Astrocyte (in vitro differentiated cells and primary cell): ENCODE results near the gene ZDHHC14. TPM values are rescaled to one million over a fixed set of nuclear protein-coding genes. Genes with fewer than 3 reads are reported as not detected.

Source experiments
- DNase-seq: peaks from one replicate; pipeline ENCODE4 v3.0.0-alpha.2; 2010; ENCODE audit warnings: low read depth
- FAIRE-seq: peaks from 2 replicates; lab custom pipeline; 2011; peaks lifted over from hg19 to GRCh38; lab: Jason Lieb, UNC
- H2AFZ ChIP-seq: 2 replicates; pipeline ENCODE4 v1.6.0; 2012; ENCODE audit warnings: low read depth, low read length, inconsistent platforms
- H3K27ac ChIP-seq: 2 replicates; pipeline ENCODE4 v1.5.1; 2011; ENCODE audit warnings: low read depth, low read length, inconsistent platforms
- H3K27me3 ChIP-seq: 2 replicates; pipeline ENCODE4 v1.6.0; 2011; ENCODE audit warnings: low read length, inconsistent platforms; ENCODE audit not compliant: insufficient read depth
- H3K36me3 ChIP-seq: 2 replicates; pipeline ENCODE4 v1.5.1; 2011; ENCODE audit warnings: low read length, inconsistent platforms; ENCODE audit not compliant: insufficient read depth
- H3K4me1 ChIP-seq: 2 replicates; pipeline ENCODE4 v1.5.1; 2011; ENCODE audit warnings: low read length, inconsistent platforms; ENCODE audit not compliant: insufficient read depth
- H3K4me2 ChIP-seq: 2 replicates; pipeline ENCODE4 v1.6.0; 2012; ENCODE audit warnings: low read length, inconsistent platforms
- H3K4me3 ChIP-seq: 2 replicates; pipeline ENCODE4 v1.5.1; 2011; ENCODE audit warnings: low read depth, mild to moderate bottlenecking, low read length, inconsistent platforms; ENCODE audit not compliant: insufficient read depth
- H3K79me2 ChIP-seq: 2 replicates; pipeline ENCODE4 v1.6.0; 2012; ENCODE audit warnings: mild to moderate bottlenecking, low read length, inconsistent platforms; ENCODE audit not compliant: insufficient read depth
- H3K9ac ChIP-seq: 2 replicates; pipeline ENCODE4 v1.6.0; 2012; ENCODE audit warnings: mild to moderate bottlenecking, low read length, inconsistent platforms
- H3K9me3 ChIP-seq: 2 replicates; pipeline ENCODE4 v1.5.1; 2012; ENCODE audit warnings: low read depth, mild to moderate bottlenecking, low read length, inconsistent platforms; ENCODE audit not compliant: insufficient read depth
- H4K20me1 ChIP-seq: 2 replicates; pipeline ENCODE4 v1.6.0; 2012; ENCODE audit warnings: low read length, inconsistent platforms; ENCODE audit not compliant: insufficient read depth
- H3K27ac Mint-ChIP-seq: one replicate; pipeline ENCODE4 v1.8.0; 2021; ENCODE audit warnings: mild to moderate bottlenecking, mixed read lengths; ENCODE audit not compliant: unreplicated experiment
- H3K27me3 Mint-ChIP-seq: one replicate; pipeline ENCODE4 v1.8.0; 2021; ENCODE audit warnings: low read depth, mixed read lengths; ENCODE audit not compliant: unreplicated experiment
- H3K36me3 Mint-ChIP-seq: one replicate; pipeline ENCODE4 v1.8.0; 2021; ENCODE audit warnings: low read depth, mixed read lengths; ENCODE audit not compliant: unreplicated experiment
- H3K4me1 Mint-ChIP-seq: one replicate; pipeline ENCODE4 v1.8.0; 2021; ENCODE audit warnings: low read depth, mixed read lengths; ENCODE audit not compliant: unreplicated experiment
- H3K4me3 Mint-ChIP-seq: one replicate; pipeline ENCODE4 v1.8.0; 2021; ENCODE audit warnings: mild to moderate bottlenecking, moderate library complexity, mixed read lengths; ENCODE audit not compliant: unreplicated experiment
- H3K9me3 Mint-ChIP-seq: one replicate; pipeline ENCODE4 v1.8.0; 2021; ENCODE audit warnings: mild to moderate bottlenecking, mixed read lengths; ENCODE audit not compliant: unreplicated experiment
- CTCF ChIP-seq: IDR thresholded peaks from 2 replicates; pipeline ENCODE4 v1.5.1; 2011; ENCODE audit warnings: low read depth, mild to moderate bottlenecking, inconsistent platforms, low read length, moderate library complexity; ENCODE audit not compliant: insufficient read depth
- EZH2 ChIP-seq: IDR thresholded peaks from 2 replicates; pipeline ENCODE4 v1.6.1; 2012; ENCODE audit warnings: mild to moderate bottlenecking, low read length, inconsistent platforms; ENCODE audit not compliant: insufficient read depth
- total RNA-seq: library from RNA; stranded (reverse); gene quantifications from 2 replicates; pipeline ENCODE4 v1.2.1, GENCODE V29; 2021

Gene ZDHHC14
- total RNA-seq, 1 donor from 2014 or later: 7.2 TPM

- H3K9me3 ChIP-seq: no peaks in the 10 kb centered on the region
- no peak overlapping the region for H3K4me2 ChIP-seq
- H4K20me1 ChIP-seq: no peaks in the 10 kb centered on the region
- no peaks in the 10 kb centered on the region for H3K79me2 ChIP-seq
- no peak overlapping the region for H3K4me3 Mint-ChIP-seq
- TF ChIP-seq CTCF: no peak
- no peak for TF ChIP-seq EZH2
- no peak overlapping the region for H3K4me3 ChIP-seq
- H3K9ac ChIP-seq: no peak overlapping the region
- H3K27ac Mint-ChIP-seq: no peak overlapping the region
- H3K27me3 ChIP-seq: peaks cover 2% of the 10 kb centered on the region
- H3K36me3 ChIP-seq: no peaks in the 10 kb centered on the region
- DNase-seq (no peak), FAIRE-seq (no peak)
- H3K27me3 Mint-ChIP-seq: peaks cover 28% of the 10 kb centered on the region
- peaks cover 13% of the 10 kb centered on the region for H3K4me1 ChIP-seq
- no peak overlapping the region for H2AFZ ChIP-seq
- H3K4me1 Mint-ChIP-seq: peaks cover 17% of the 10 kb centered on the region
- H3K9me3 Mint-ChIP-seq: no peaks in the 10 kb centered on the region
- peaks cover 8% of the 10 kb centered on the region for H3K36me3 Mint-ChIP-seq
- H3K27ac ChIP-seq: no peak overlapping the region
Measured at GRCh38 chr6:157537556-157537955, 156.6 kb downstream of the ZDHHC14 start.

GRCh38 chr6:157538168-157538567 is 157.2 kb downstream of the ZDHHC14 start:
- peaks cover 29% of the 10 kb centered on the region for H3K27me3 Mint-ChIP-seq
- no peak overlapping the region for H3K4me2 ChIP-seq
- no peaks in the 10 kb centered on the region for H3K9me3 ChIP-seq
- H3K79me2 ChIP-seq: no peaks in the 10 kb centered on the region
- no peak for FAIRE-seq
- no peaks in the 10 kb centered on the region for H3K36me3 ChIP-seq
- H4K20me1 ChIP-seq: no peaks in the 10 kb centered on the region
- no peak overlapping the region for H3K4me3 Mint-ChIP-seq
- DNase-seq: no peak
- H2AFZ ChIP-seq: no peak overlapping the region
- no peak overlapping the region for H3K27ac ChIP-seq
- peaks cover 11% of the 10 kb centered on the region for H3K36me3 Mint-ChIP-seq
- H3K27me3 ChIP-seq: peaks cover 2% of the 10 kb centered on the region
- H3K4me3 ChIP-seq: no peak overlapping the region
- H3K4me1 Mint-ChIP-seq: peaks cover 15% of the 10 kb centered on the region
- no peaks in the 10 kb centered on the region for H3K9me3 Mint-ChIP-seq
- H3K4me1 ChIP-seq: peaks cover 13% of the 10 kb centered on the region
- TF ChIP-seq CTCF (no peak), EZH2 (no peak)
- H3K9ac ChIP-seq: no peak overlapping the region
- H3K27ac Mint-ChIP-seq: no peak overlapping the region

- no peak overlapping the region for H3K27ac ChIP-seq
- no peak overlapping the region for H3K4me3 ChIP-seq
- TF ChIP-seq CTCF (no peak), EZH2 (no peak)
- Mint-ChIP-seq H3K4me3 (peak overlapping the region; percentile 54), H3K36me3 (peaks cover 15% of the 10 kb centered on the region), H3K27ac (peak overlapping the region; percentile 31), H3K27me3 (peaks cover 29% of the 10 kb centered on the region), H3K9me3 (peaks cover 2% of the 10 kb centered on the region), H3K4me1 (peaks cover 13% of the 10 kb centered on the region)
- peaks cover 13% of the 10 kb centered on the region for H3K4me1 ChIP-seq
- no peak overlapping the region for H3K4me2 ChIP-seq
- no peaks in the 10 kb centered on the region for H4K20me1 ChIP-seq
- H2AFZ ChIP-seq: no peak overlapping the region
- no peak overlapping the region for H3K9ac ChIP-seq
- H3K9me3 ChIP-seq: no peaks in the 10 kb centered on the region
- H3K79me2 ChIP-seq: no peaks in the 10 kb centered on the region
- FAIRE-seq: no peak
- no peaks in the 10 kb centered on the region for H3K36me3 ChIP-seq
- DNase-seq: no peak
- peaks cover 2% of the 10 kb centered on the region for H3K27me3 ChIP-seq
Measured at GRCh38 chr6:157538698-157539097, 157.7 kb downstream of the ZDHHC14 start.
